HEK293 (cell line): Measurements from ENCODE around the gene EBF3.

Experiments used
- CTCF ChIP-seq: fragments of 450-650 bp; formaldehyde crosslinking; IDR thresholded peaks from 2 replicates; pipeline ENCODE4 v1.5.1; 2016; ENCODE audit warnings: missing biosample characterization, missing genetic modification characterization
- ELK4 ChIP-seq: IDR thresholded peaks from 2 replicates; pipeline ENCODE4 v1.6.1; 2011; ENCODE audit warnings: mild to moderate bottlenecking, low read depth, low read length, borderline replicate concordance
- PBX3 ChIP-seq: sonication (generic); formaldehyde crosslinking; IDR thresholded peaks from 2 replicates; pipeline ENCODE4 v1.8.1; 2022; ENCODE audit warnings: mild to moderate bottlenecking, moderate library complexity, missing genetic modification reagents
- ZNF175 ChIP-seq: fragments of 450-650 bp; formaldehyde crosslinking; IDR thresholded peaks from 2 replicates; pipeline ENCODE4 v1.5.1; 2016; ENCODE audit warnings: missing biosample characterization, missing genetic modification characterization
- ZNF239 ChIP-seq: fragments of 450-650 bp; formaldehyde crosslinking; IDR thresholded peaks from 2 replicates; pipeline ENCODE4 v1.5.1; 2016; ENCODE audit warnings: missing biosample characterization, missing genetic modification characterization
- ZNF274 ChIP-seq, 2 experiments: fragments of 200-500 bp in 1 of 2; fragments of 450-650 bp in 1 of 2; sonication (Bioruptor generic) in 1 of 2; formaldehyde crosslinking in 1 of 2; IDR thresholded peaks; 2 replicates each; pipeline versions ENCODE4 v1.5.1 to v1.6.1; 2014 to 2016; ENCODE audit warnings: borderline replicate concordance in 1 of 2, inconsistent platforms in 1 of 2, low read length in 1 of 2, missing biosample characterization in 1 of 2, missing genetic modification characterization in 1 of 2
- ZNF48 ChIP-seq: fragments of 450-650 bp; formaldehyde crosslinking; IDR thresholded peaks from 2 replicates; pipeline ENCODE4 v1.5.1; 2016; ENCODE audit warnings: missing biosample characterization, missing genetic modification characterization
- ZNF549 ChIP-seq: fragments of 450-650 bp; IDR thresholded peaks from 2 replicates; pipeline ENCODE4 v1.5.1; 2018; ENCODE audit warnings: missing biosample characterization, missing genetic modification characterization, mild to moderate bottlenecking, inconsistent platforms, moderate library complexity
- ZNF658 ChIP-seq: fragments of 450-650 bp; formaldehyde crosslinking; IDR thresholded peaks from 2 replicates; pipeline ENCODE4; 2016; ENCODE audit warnings: missing biosample characterization, missing genetic modification characterization
- ZNF664 ChIP-seq: fragments of 450-650 bp; formaldehyde crosslinking; IDR thresholded peaks from 2 replicates; pipeline ENCODE4 v1.5.1; 2016; ENCODE audit warnings: missing biosample characterization, missing genetic modification characterization
- ZSCAN16 ChIP-seq: fragments of 450-650 bp; formaldehyde crosslinking; IDR thresholded peaks from 2 replicates; pipeline ENCODE4 v1.5.1; 2016; ENCODE audit warnings: missing biosample characterization, missing genetic modification characterization

- TF ChIP-seq CTCF (tag by site-specific recombination) (no peak), ZNF274 (IDR thresholded peaks at IDR 0.05; ENCODE audit: low read length) (no peak), ZNF274 (tag by site-specific recombination; IDR thresholded peaks at IDR 0.05; ENCODE audit: borderline replicate concordance) (no peak), ZNF658 (tag by site-specific recombination) (no peak), ZSCAN16 (tag by site-specific recombination) (no peak), ELK4 (no peak), ZNF664 (tag by site-specific recombination) (no peak), PBX3 (CRISPR knock-in tag) (no peak), ZNF48 (tag by site-specific recombination) (no peak), ZNF239 (tag by site-specific recombination) (no peak), ZNF175 (tag by site-specific recombination) (no peak), ZNF549 (tag by site-specific recombination) (no peak)
These were observed 39.1 kb upstream of the EBF3 start for GRCh38 chr10:130003166-130003565.
